Esophagus squamous epithelium (tissue), 5 donors: ENCODE results near the gene RCE1. TPM values are rescaled to one million over a fixed set of nuclear protein-coding genes. Genes with fewer than 3 reads are reported as not detected.

ENCODE experiments used
- DNase-seq: peaks from one replicate; lab custom pipeline; 2025; lab: John Stamatoyannopoulos, UW
- H3K27ac ChIP-seq, 4 donors: fragments of 200-600 bp; sonication (generic); one replicate each; pipeline ENCODE4 v1.5.1; 2016 to 2019; ENCODE audit warnings: mild to moderate bottlenecking in 1 of 4
- H3K27me3 ChIP-seq, 4 donors: fragments of 200-600 bp; sonication (generic); 1 replicate in 3 of 4; 2 replicates in 1 of 4; pipeline versions ENCODE4 v1.5.1 to v1.6.0; 2017 to 2021; ENCODE audit warnings: antibody characterized with exemption in 1 of 4
- H3K36me3 ChIP-seq, 3 donors: fragments of 200-600 bp; sonication (generic); one replicate each; pipeline ENCODE4 v1.5.1; 2016 to 2019
- H3K4me1 ChIP-seq, 3 donors: fragments of 200-600 bp; sonication (generic); one replicate each; pipeline ENCODE4 v1.5.1; 2017 to 2019
- H3K4me3 ChIP-seq, 4 donors: fragments of 200-600 bp; sonication (generic); 1 replicate in 3 of 4; 2 replicates in 1 of 4; pipeline ENCODE4 v1.5.1; 2016 to 2019; ENCODE audit warnings: mild to moderate bottlenecking in 2 of 4, moderate library complexity in 1 of 4
- H3K9me3 ChIP-seq, 3 donors: fragments of 200-600 bp; sonication (generic); one replicate each; pipeline ENCODE4 v1.5.1; 2016 to 2019
- CTCF ChIP-seq, 6 experiments: fragments of 450-650 bp in 4 of 6; fragments of 200-600 bp in 2 of 6; sonication (generic) in 2 of 6; IDR thresholded peaks; one replicate each; pipeline ENCODE4 v1.5.1; 2016 to 2019; ENCODE audit warnings: antibody characterized with exemption in 6 of 6, mild to moderate bottlenecking in 4 of 6, moderate library complexity in 4 of 6
- POLR2A ChIP-seq, 4 donors: fragments of 450-650 bp; IDR thresholded peaks; one replicate each; pipeline ENCODE4 v1.6.1; 2017; ENCODE audit warnings: antibody characterized with exemption in 4 of 4, mild to moderate bottlenecking in 4 of 4, moderate library complexity in 3 of 4
- WGBS, 2 donors: methylation state at CpG; one replicate each; pipeline ENCODE4 v1.1.5; 2018; 5-methylcytosine and 5-hydroxymethylcytosine counted together
- intact Hi-C: fragments of 100-400 bp; cut with DNase I; formaldehyde crosslinking; loops from one replicate; pipeline ENCODE4 v1.15.0; 2022
- total RNA-seq, 4 donors: library from RNA; depleted of rRNA; stranded (reverse); fragments of >200 nt; gene quantifications; one replicate each; pipeline ENCODE4 v1.1.0, GENCODE V29; 2016
- donor health status: DM: yes; HTN: yes; CAD: no.

Gene RCE1
- total RNA-seq, 4 donors from 2014 or later = 8.9 to 29.7 (median 21.8) TPM

- intact Hi-C loops = no loop called here
- Histone ChIP-seq H3K9me3 (no peaks in the 10 kb centered on the region), H3K36me3 (peaks cover 0 to 40% (median 0%) of the 10 kb centered on the region in 3 donors), H3K27ac (peak within 1 kb of the TSS; percentile 86 to 94 (median 88)), H3K4me3 (peak within 1 kb of the TSS; percentile 54 to 86 (median 60)), H3K4me1 (peaks cover 9 to 45% (median 20%) of the 10 kb centered on the region in 3 donors), H3K27me3 (no peaks in the 10 kb centered on the region)
- WGBS, 2 donors = 0 to 1% methylated on average over 5 to 20 of the region's 103 CpGs
- TF ChIP-seq CTCF (IDR thresholded peaks at IDR 0.05) = no peak
- TF ChIP-seq POLR2A (IDR thresholded peaks at IDR 0.05) = no peak
- peak; percentile 55 for DNase-seq
These were observed 13.4 kb downstream of the RCE1 start, which contains the start of gene LRFN4 for GRCh38 chr11:66856496-66857233. TSS of gene LRFN4 (plus strand) at chr11:66857064. CDS start at chr11:66857745, 681 bp downstream.

- DNase-seq = no peak
- Histone ChIP-seq H3K9me3 (no peaks in the 10 kb centered on the region), H3K36me3 (peaks cover 0 to 42% (median 0%) of the 10 kb centered on the region in 3 donors), H3K4me3 (peak overlapping the region; percentile 54 to 86 (median 60)), H3K27ac (peak overlapping the region; percentile 48 to 94 (median 88)), H3K27me3 (no peaks in the 10 kb centered on the region), H3K4me1 (peaks cover 9 to 45% (median 20%) of the 10 kb centered on the region in 3 donors)
- intact Hi-C loops = no loop called here
- no peak for TF ChIP-seq POLR2A (IDR thresholded peaks at IDR 0.05)
- no peak for TF ChIP-seq CTCF (IDR thresholded peaks at IDR 0.05)
- 7 to 85% methylated on average over 3 to 15 of the region's 47 CpGs for WGBS, 2 donors
These were observed 14.1 kb downstream of the RCE1 start for GRCh38 chr11:66857234-66857926.

GRCh38 chr11:66857927-66858185 is 14.6 kb downstream of the RCE1 start:
- intact Hi-C loops = no loop called here

GRCh38 chr11:66858186-66858938 is 15.1 kb downstream of the RCE1 start:
- peaks cover 0 to 47% (median 0%) of the 10 kb centered on the region in 3 donors for H3K36me3 ChIP-seq
- WGBS, 2 donors = 89 to 100% methylated on average over 9 to 12 of the region's 62 CpGs
- H3K4me1 ChIP-seq = peaks cover 9 to 49% (median 23%) of the 10 kb centered on the region in 3 donors
- no peak for TF ChIP-seq POLR2A (IDR thresholded peaks at IDR 0.05)
- no peak for TF ChIP-seq CTCF (IDR thresholded peaks at IDR 0.05)
- H3K9me3 ChIP-seq = no peaks in the 10 kb centered on the region
- no peak overlapping the region for H3K27ac ChIP-seq
- H3K27me3 ChIP-seq = no peaks in the 10 kb centered on the region
- DNase-seq = no peak
- H3K4me3 ChIP-seq = no peak overlapping the region
- intact Hi-C loops = no loop called here

More at GRCh38 chr11:66857927-66858185, 14.6 kb downstream of the RCE1 start:
- TF ChIP-seq CTCF (IDR thresholded peaks at IDR 0.05) = no peak
- TF ChIP-seq POLR2A (IDR thresholded peaks at IDR 0.05) = no peak
- 90 to 97% methylated on average over 4 to 7 of the region's 19 CpGs for WGBS, 2 donors
- no peaks in the 10 kb centered on the region for H3K9me3 ChIP-seq
- H3K27me3 ChIP-seq = no peaks in the 10 kb centered on the region
- DNase-seq = no peak
- peaks cover 9 to 45% (median 20%) of the 10 kb centered on the region in 3 donors for H3K4me1 ChIP-seq
- H3K27ac ChIP-seq = peak overlapping the region in 1 of 4 donors; percentile 94
- H3K4me3 ChIP-seq = peak overlapping the region in 1 of 4 donors; percentile 86
- H3K36me3 ChIP-seq = peaks cover 0 to 47% (median 0%) of the 10 kb centered on the region in 3 donors
